Measurements from ENCODE around the gene FAM174B.

The FAM174B gene

GRCh38 chr15:92643849-92644815 lies 11.4 kb downstream of the FAM174B start:
- no peak for DNase-seq (ENCODE audit: low spot score)

- no peak for DNase-seq (ENCODE audit: low spot score)
These were observed 16.7 kb downstream of the FAM174B start for GRCh38 chr15:92638709-92639365.

- no peak for DNase-seq (ENCODE audit: low spot score)
These were observed 17.3 kb downstream of the FAM174B start for GRCh38 chr15:92638291-92638708.

GRCh38 chr15:92637626-92638025 lies 17.9 kb downstream of the FAM174B start:
- DNase-seq (ENCODE audit: low spot score): no peak

GRCh38 chr15:92636908-92637481 lies 18.6 kb downstream of the FAM174B start:
- peak; percentile 57 for DNase-seq (ENCODE audit: low spot score)

GRCh38 chr15:92636401-92636907 lies 19.1 kb downstream of the FAM174B start:
- DNase-seq (ENCODE audit: low spot score): no peak

GRCh38 chr15:92634671-92635201 lies 20.8 kb downstream of the FAM174B start:
- peak; percentile 95 for DNase-seq (ENCODE audit: low spot score)

GRCh38 chr15:92634060-92634459 lies 21.5 kb downstream of the FAM174B start:
- DNase-seq (ENCODE audit: low spot score): peak; percentile 32

- DNase-seq (ENCODE audit: low spot score): no peak
These were observed 22.2 kb downstream of the FAM174B start for GRCh38 chr15:92633418-92633817.

- DNase-seq (ENCODE audit: low spot score): no peak
These were observed 22.6 kb downstream of the FAM174B start for GRCh38 chr15:92633001-92633400.

GRCh38 chr15:92631721-92632120 lies 23.9 kb downstream of the FAM174B start:
- DNase-seq (ENCODE audit: low spot score): no peak

- no peak for DNase-seq (ENCODE audit: low spot score)
These were observed 25.5 kb downstream of the FAM174B start for GRCh38 chr15:92629975-92630626.

- no peak for DNase-seq (ENCODE audit: low spot score)
These were observed 26.1 kb downstream of the FAM174B start for GRCh38 chr15:92629276-92629974.

- DNase-seq (ENCODE audit: low spot score): no peak
These were observed 28.6 kb downstream of the FAM174B start for GRCh38 chr15:92627014-92627413.

GRCh38 chr15:92625251-92625980 lies 30.2 kb downstream of the FAM174B start:
- no peak for DNase-seq (ENCODE audit: low spot score)

- no peak for DNase-seq (ENCODE audit: low spot score)
These were observed 31.1 kb downstream of the FAM174B start for GRCh38 chr15:92624401-92624991.

- peak; percentile 34 for DNase-seq (ENCODE audit: low spot score)
These were observed 32.1 kb downstream of the FAM174B start for GRCh38 chr15:92623435-92623834.

GRCh38 chr15:92621972-92622533 lies 33.5 kb downstream of the FAM174B start:
- no peak for DNase-seq (ENCODE audit: low spot score)

- no peak for DNase-seq (ENCODE audit: low spot score)
These were observed 34.6 kb downstream of the FAM174B start for GRCh38 chr15:92620991-92621390.

Measured in SK-N-DZ (cell line).